NCI-H1694 (cell line): ENCODE results near the gene RALB.
"Not testable (repeated sequence)": the region's sequence is repeated elsewhere in the genome, so short reads cannot be mapped to it uniquely, and the experiment has no call there.

Experiments used
- DNase-seq: peaks from one replicate; lab custom pipeline; 2025; lab: John Stamatoyannopoulos, UW

Gene RALB

GRCh38 chr2:120315367-120316033 is 62.8 kb downstream of the RALB start:
- no peak for DNase-seq

GRCh38 chr2:120316071-120316470 is 63.4 kb downstream of the RALB start:
- DNase-seq, result no peak

- peak; percentile 9 for DNase-seq
Measured at GRCh38 chr2:120316528-120317179, 64.0 kb downstream of the RALB start.

GRCh38 chr2:120317180-120317533 is 64.5 kb downstream of the RALB start:
- DNase-seq, result no peak

GRCh38 chr2:120317916-120318315 is 65.3 kb downstream of the RALB start:
- no peak for DNase-seq

- DNase-seq, result no peak
Measured at GRCh38 chr2:120318626-120319025, 66.0 kb downstream of the RALB start.

- DNase-seq, result no peak
Measured at GRCh38 chr2:120319123-120319522, 66.5 kb downstream of the RALB start.

GRCh38 chr2:120319686-120320317 is 67.2 kb downstream of the RALB start:
- DNase-seq, result no peak

GRCh38 chr2:120320318-120320851 is 67.7 kb downstream of the RALB start:
- DNase-seq, result no peak

- DNase-seq, result not testable (repeated sequence)
Measured at GRCh38 chr2:120320887-120321556, 68.4 kb downstream of the RALB start.

GRCh38 chr2:120321721-120322284 is 69.2 kb downstream of the RALB start:
- DNase-seq, result no peak

GRCh38 chr2:120322329-120322728 is 69.7 kb downstream of the RALB start:
- no peak for DNase-seq

GRCh38 chr2:120323214-120323613 is 70.6 kb downstream of the RALB start:
- DNase-seq, result no peak

- no peak for DNase-seq
Measured at GRCh38 chr2:120323807-120324399, 71.3 kb downstream of the RALB start.

GRCh38 chr2:120324933-120325332 is 72.3 kb downstream of the RALB start:
- DNase-seq, result no peak

- DNase-seq, result no peak
Measured at GRCh38 chr2:120326066-120326465, 73.4 kb downstream of the RALB start.

GRCh38 chr2:120330946-120331822 is 78.5 kb downstream of the RALB start:
- no peak for DNase-seq

- no peak for DNase-seq
Measured at GRCh38 chr2:120331903-120332302, 79.3 kb downstream of the RALB start.

- no peak for DNase-seq
Measured at GRCh38 chr2:120332384-120332783, 79.7 kb downstream of the RALB start.

GRCh38 chr2:120334068-120334467 is 81.4 kb downstream of the RALB start:
- DNase-seq, result no peak

- no peak for DNase-seq
Measured at GRCh38 chr2:120336749-120337148, 84.1 kb downstream of the RALB start.
